VCaP (cell line): Measurements from ENCODE around the gene NPPA.
A peak's percentile ranks its signal among the peaks of the same experiment; 100 is the strongest.

Experiments used
- H3K27ac ChIP-seq: fragments of 450-650 bp; 2 replicates; pipeline ENCODE4 v1.5.1; 2017
- CTCF ChIP-seq: fragments of 450-650 bp; conservative IDR thresholded peaks from 2 replicates; pipeline ENCODE4 v1.5.1; 2017; ENCODE audit warnings: mild to moderate bottlenecking, moderate library complexity

The NPPA gene

GRCh38 chr1:11802973-11803885 is 44.4 kb downstream of the NPPA start:
- H3K27ac ChIP-seq: peak overlapping the region; percentile 95
- TF ChIP-seq CTCF: no peak

- peak overlapping the region; percentile 95; the same call in 1 of the 2 replicates for H3K27ac ChIP-seq
Observed at GRCh38 chr1:11802616-11802972, 45.0 kb downstream of the NPPA start.

DNA sequence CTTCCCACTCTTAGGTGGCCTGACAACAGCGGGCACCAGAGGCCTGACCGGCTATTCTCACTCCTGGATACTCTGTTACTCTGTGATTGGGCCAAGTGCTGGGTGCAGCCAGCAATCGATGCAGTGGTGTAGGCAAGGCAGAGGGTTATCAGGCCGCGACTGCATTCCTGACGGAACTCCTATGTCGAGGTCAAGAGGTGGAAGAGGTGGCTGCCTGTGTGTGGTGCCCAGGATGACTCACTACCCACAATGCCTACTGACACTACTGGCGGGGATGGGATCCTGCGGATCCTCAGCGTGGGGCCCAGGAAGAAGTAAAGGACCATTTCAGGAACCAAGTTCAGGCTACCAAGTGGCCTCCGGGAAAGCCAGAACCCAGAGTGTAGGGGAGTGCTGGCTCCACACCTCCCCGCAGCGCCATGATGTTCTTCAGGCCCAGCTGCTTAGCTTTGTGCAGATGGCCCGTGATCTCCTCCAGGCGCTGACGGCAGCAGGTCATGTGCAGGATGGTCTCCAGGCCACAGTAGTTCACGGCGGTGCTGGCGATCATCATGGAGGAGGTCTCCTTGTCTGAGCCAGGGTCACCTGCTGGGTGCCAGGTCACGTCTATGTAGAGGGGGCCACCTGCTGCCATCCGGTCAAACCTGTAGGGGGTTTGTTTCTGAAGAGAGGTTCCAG is 46.7 kb downstream of the NPPA start:
- TF ChIP-seq CTCF: no peak
- H3K27ac ChIP-seq: no peak overlapping the region

More at GRCh38 chr1:11802616-11802972, 45.0 kb downstream of the NPPA start:
- TF ChIP-seq CTCF: no peak

DNA sequence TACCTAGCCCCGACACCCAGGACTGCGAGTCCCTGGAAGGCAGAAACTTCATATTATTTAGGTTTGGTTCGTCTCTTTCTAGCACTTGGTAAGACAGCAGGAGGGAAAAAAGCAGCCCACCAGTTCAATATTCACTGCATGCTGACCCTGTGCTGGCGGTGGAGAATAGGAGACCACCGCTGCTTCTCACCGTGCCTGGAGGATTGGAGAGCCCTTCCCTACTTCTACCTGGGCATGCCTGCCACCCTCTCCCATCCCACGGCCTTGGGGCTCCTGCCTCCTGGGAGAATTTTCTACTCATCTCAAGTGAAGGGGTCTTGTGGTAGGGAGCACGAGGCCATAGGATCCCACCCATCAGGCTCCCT is 47.2 kb downstream of the NPPA start:
- TF ChIP-seq CTCF: no peak
- no peak overlapping the region for H3K27ac ChIP-seq

- no peak for TF ChIP-seq CTCF
- H3K27ac ChIP-seq: no peak overlapping the region
Observed at GRCh38 chr1:11799896-11800295, 47.7 kb downstream of the NPPA start.

- no peak for TF ChIP-seq CTCF
- H3K27ac ChIP-seq: no peak overlapping the region
Observed at GRCh38 chr1:11799099-11799498, 48.5 kb downstream of the NPPA start.

DNA sequence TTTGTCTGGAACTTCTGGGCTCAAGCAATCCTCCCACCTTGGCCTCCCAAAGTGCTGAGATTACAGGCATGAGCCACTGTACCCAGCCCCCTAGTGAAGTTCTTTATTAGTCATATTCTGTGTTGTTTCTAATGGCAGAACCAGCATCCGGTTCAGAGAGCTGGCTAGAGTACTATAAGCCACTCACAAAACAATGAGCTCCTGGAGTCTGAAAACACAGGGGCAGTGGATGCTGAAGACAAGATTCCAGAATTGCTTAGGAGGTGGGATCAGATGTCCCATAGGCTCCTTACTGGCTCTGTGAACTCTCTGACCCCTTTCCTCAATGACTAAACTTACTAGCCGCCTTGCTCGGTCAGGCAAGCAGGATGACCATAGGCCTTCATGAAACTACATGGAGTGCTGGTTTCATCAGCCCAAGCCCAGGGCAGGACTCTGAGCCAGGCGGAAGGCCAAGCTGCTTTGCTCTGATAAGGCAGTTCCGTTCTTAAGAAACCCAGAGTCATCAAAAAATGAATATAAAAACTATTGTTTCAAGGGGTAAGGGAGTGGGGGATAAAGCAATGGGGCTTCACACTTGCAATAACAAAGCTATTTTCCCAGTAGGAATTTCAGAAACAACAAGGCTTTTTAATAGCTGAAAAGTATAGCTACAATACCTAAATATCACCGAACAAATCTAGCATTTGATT is 49.9 kb downstream of the NPPA start:
- H3K27ac ChIP-seq: no peak overlapping the region
- TF ChIP-seq CTCF: no peak
